ENCODE data around the gene C1orf167. TPM values are rescaled to one million over a fixed set of nuclear protein-coding genes. Genes with fewer than 3 reads are reported as not detected.

C1orf167 gene
- total and polyA plus RNA-seq, 2 of the 8 experiments (the other 6 are each of a cell fraction or from before 2014, with no cell fraction given), result 0.70 to 1.3 TPM

- TF ChIP-seq CHD7 (IDR thresholded peaks at IDR 0.05; ENCODE audit: insufficient replicate concordance, low read length), result no peak
- TF ChIP-seq NANOG (IDR thresholded peaks at IDR 0.05; ENCODE audit: insufficient read depth, low read depth, low read length, poor library complexity, severe bottlenecking), result no peak
- TF ChIP-seq KDM1A (IDR thresholded peaks at IDR 0.05; ENCODE audit: borderline replicate concordance, low read length), result no peak
- no peak for TF ChIP-seq CBX8 (IDR thresholded peaks at IDR 0.05; ENCODE audit: borderline replicate concordance, low read depth, low read length)
- TF ChIP-seq KDM4A (IDR thresholded peaks at IDR 0.05; ENCODE audit: low read depth, low read length, severe bottlenecking), result no peak
- no peak for TF ChIP-seq RXRA (IDR thresholded peaks at IDR 0.05; ENCODE audit: insufficient read depth, low read depth, low read length)
Measured at GRCh38 chr1:11721311-11721710, 40.7 kb upstream of the C1orf167 start (continued).
